ENCODE results near the gene UMOD.

GRCh38 chr16:20336955-20337354 lies 15.6 kb downstream of the UMOD start:
- TF ChIP-seq CTCF (IDR thresholded peaks at IDR 0.05; ENCODE audit: low read depth, low read length, poor library complexity, severe bottlenecking) (no peak), EZH2phosphoT487 (IDR thresholded peaks at IDR 0.05; ENCODE audit: borderline replicate concordance, low read length) (no peak)

Data from DOHH2 (cell line).